ENCODE data around the gene FAM227B. TPM values are rescaled to one million over a fixed set of nuclear protein-coding genes. Genes with fewer than 3 reads are reported as not detected.

The FAM227B gene
- total RNA-seq, 2 donors from 2014 or later = 8.3 to 12.9 TPM

DNA sequence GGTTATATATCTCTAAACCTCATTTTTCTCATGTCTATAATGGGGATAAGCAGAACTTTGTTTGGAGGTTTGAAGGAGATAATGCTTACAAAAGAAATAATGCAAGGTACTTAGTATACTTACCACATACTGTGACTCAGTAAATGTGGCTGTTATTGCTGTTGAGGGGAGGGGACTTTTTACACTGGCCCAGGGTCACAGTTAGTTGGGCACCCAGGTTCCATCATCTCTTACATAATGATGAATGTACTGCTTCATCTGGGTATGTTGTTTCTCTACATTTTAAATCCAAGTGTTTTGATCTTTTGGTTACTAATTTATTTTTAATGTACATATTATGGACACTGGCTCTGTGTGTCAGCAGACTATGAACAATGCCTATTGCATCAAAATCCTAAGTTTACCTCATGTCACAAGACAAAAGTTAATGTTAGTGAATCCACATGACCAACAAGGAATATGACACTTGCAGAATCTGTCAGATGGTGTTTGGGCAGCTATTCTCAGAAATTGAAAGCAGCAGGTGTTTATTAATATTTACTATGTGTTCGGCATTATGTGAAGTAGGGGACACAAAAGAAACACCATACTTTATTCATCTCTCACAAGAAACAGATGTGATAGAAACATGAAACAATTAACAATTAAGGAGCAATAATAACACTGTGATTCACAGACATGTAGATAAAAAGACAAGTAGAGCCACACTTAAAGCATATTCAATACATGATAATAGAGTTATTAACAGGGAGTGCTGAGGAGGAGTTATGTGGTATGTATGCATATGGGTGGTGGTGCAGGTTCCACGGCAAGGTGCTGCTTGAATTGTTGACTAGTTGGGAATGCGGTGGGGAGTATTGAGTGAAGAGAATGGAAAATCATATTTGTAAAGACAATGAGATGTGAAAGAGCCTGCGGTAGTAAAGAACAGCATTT lies 340.8 kb downstream of the FAM227B start:
- Histone ChIP-seq H3K36me3 (no peaks in the 10 kb centered on the region), H3K27ac (no peak overlapping the region), H3K9me3 (no peaks in the 10 kb centered on the region), H3K27me3 (replicated peaks; ENCODE audit: insufficient read depth) (no peaks in the 10 kb centered on the region), H3K4me3 (no peak overlapping the region), H3K4me1 (replicated peaks) (no peaks in the 10 kb centered on the region)
- TF ChIP-seq, protein P1, sequence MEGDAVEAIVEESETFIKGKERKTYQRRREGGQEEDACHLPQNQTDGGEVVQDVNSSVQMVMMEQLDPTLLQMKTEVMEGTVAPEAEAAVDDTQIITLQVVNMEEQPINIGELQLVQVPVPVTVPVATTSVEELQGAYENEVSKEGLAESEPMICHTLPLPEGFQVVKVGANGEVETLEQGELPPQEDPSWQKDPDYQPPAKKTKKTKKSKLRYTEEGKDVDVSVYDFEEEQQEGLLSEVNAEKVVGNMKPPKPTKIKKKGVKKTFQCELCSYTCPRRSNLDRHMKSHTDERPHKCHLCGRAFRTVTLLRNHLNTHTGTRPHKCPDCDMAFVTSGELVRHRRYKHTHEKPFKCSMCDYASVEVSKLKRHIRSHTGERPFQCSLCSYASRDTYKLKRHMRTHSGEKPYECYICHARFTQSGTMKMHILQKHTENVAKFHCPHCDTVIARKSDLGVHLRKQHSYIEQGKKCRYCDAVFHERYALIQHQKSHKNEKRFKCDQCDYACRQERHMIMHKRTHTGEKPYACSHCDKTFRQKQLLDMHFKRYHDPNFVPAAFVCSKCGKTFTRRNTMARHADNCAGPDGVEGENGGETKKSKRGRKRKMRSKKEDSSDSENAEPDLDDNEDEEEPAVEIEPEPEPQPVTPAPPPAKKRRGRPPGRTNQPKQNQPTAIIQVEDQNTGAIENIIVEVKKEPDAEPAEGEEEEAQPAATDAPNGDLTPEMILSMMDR (IDR thresholded peaks at IDR 0.05) = no peak
- TF ChIP-seq POLR2A (IDR thresholded peaks at IDR 0.05) = no peak
- no peak for TF ChIP-seq POLR2AphosphoS5 (IDR thresholded peaks at IDR 0.05)
- DNase-seq (ENCODE audit: low spot score) = no peak
- 92% methylated on average over 4 of the region's 4 CpGs for WGBS
- intact Hi-C loops (cut with DNase I) = no loop called here

DNA sequence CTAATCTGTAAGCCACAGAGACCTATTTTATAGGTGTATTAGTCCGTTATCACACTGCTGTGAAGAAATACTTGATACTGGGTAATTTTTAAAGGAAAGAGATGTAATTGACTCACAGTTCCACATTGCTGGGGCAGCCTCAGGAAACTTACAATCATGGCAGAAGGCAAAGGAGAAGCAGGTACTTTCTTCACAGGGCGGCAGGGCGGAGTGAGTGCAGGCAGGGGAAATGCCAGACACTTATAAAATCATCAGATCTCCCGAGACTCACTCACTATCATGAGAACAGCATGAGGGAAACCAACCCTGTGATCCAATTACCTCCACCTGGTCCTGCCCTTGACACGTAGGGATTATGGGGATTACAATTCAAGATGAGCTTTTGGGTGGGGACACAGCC lies 341.9 kb downstream of the FAM227B start:
- TF ChIP-seq, protein P1 (IDR thresholded peaks at IDR 0.05) = no peak
- H3K4me1 ChIP-seq (replicated peaks) = no peaks in the 10 kb centered on the region
- H3K4me3 ChIP-seq = no peak overlapping the region
- H3K36me3 ChIP-seq = no peaks in the 10 kb centered on the region
- H3K27me3 ChIP-seq (replicated peaks; ENCODE audit: insufficient read depth) = no peaks in the 10 kb centered on the region
- 97% methylated on average over 5 of the region's 5 CpGs for WGBS
- no peak for DNase-seq (ENCODE audit: low spot score)
- H3K27ac ChIP-seq = no peak overlapping the region
- H3K9me3 ChIP-seq = no peaks in the 10 kb centered on the region
- intact Hi-C loops (cut with DNase I) = no loop called here

Other genes starting within 250 kb of the FAM227B start
- gene FGF7, start 197.6 kb downstream of the FAM227B start, total RNA-seq = 10 to 100 TPM in 1 of 2 donors, 1 to 10 TPM in 1; 8.9 to 11.5 TPM
- 10 to 100 TPM; 16.6 to 21.1 TPM for gene DTWD1, start 230 bp upstream of the FAM227B start, total RNA-seq